HG03103 (cell line): ENCODE measurements around the gene GTF2H4.
"Not testable (repeated sequence)": the region's sequence is repeated elsewhere in the genome, so short reads cannot be mapped to it uniquely, and the experiment has no call there.

Experiments used
- ATAC-seq: cut with Tn5 transposase; IDR thresholded peaks from one replicate; pipeline ENCODE4 v1.9.1; 2021; ENCODE audit warnings: low read depth; ENCODE audit not compliant: unreplicated experiment

The GTF2H4 gene

GRCh38 chr6:30893666-30894065 lies 14.3 kb upstream of the GTF2H4 start:
- ATAC-seq: no peak

GRCh38 chr6:30894381-30894780 lies 13.6 kb upstream of the GTF2H4 start:
- ATAC-seq: no peak

GRCh38 chr6:30894935-30895334 lies 13.1 kb upstream of the GTF2H4 start:
- ATAC-seq: no peak

- ATAC-seq: no peak
These were observed 12.7 kb upstream of the GTF2H4 start for GRCh38 chr6:30895343-30895742.

GRCh38 chr6:30896541-30896940 lies 11.5 kb upstream of the GTF2H4 start:
- ATAC-seq: no peak

GRCh38 chr6:30897882-30898281 lies 10.1 kb upstream of the GTF2H4 start:
- ATAC-seq: no peak

GRCh38 chr6:30898750-30899360 lies 9.2 kb upstream of the GTF2H4 start:
- no peak for ATAC-seq

- no peak for ATAC-seq
These were observed 7.1 kb upstream of the GTF2H4 start for GRCh38 chr6:30900863-30901417.

- no peak for ATAC-seq
These were observed 6.6 kb upstream of the GTF2H4 start for GRCh38 chr6:30901436-30901835.

GRCh38 chr6:30902196-30902595 lies 5.8 kb upstream of the GTF2H4 start:
- not testable (repeated sequence) for ATAC-seq

GRCh38 chr6:30902709-30903108 lies 5.3 kb upstream of the GTF2H4 start:
- ATAC-seq: no peak

- no peak for ATAC-seq
These were observed 4.8 kb upstream of the GTF2H4 start for GRCh38 chr6:30903236-30903635.

- ATAC-seq: not testable (repeated sequence)
These were observed 683 bp upstream of the GTF2H4 start for GRCh38 chr6:30907290-30907757.

- no peak for ATAC-seq
These were observed 693 bp downstream of the GTF2H4 start for GRCh38 chr6:30908700-30909099.

GRCh38 chr6:30910473-30910872 lies 2.5 kb downstream of the GTF2H4 start:
- not testable (repeated sequence) for ATAC-seq

GRCh38 chr6:30912746-30913520 lies 4.9 kb downstream of the GTF2H4 start:
- ATAC-seq: no peak

GRCh38 chr6:30913721-30914075 lies 5.7 kb downstream of the GTF2H4 start:
- no peak for ATAC-seq

GRCh38 chr6:30914076-30914853 lies 6.3 kb downstream of the GTF2H4 start, which contains the start of gene VARS2:
TSS of gene VARS2 (plus strand) at chr6:30914238. CDS start at chr6:30914837, 599 bp downstream.
- peak; percentile 82 for ATAC-seq

GRCh38 chr6:30914854-30915590 lies 7.0 kb downstream of the GTF2H4 start:
- no peak for ATAC-seq

GRCh38 chr6:30915591-30915946 lies 7.6 kb downstream of the GTF2H4 start:
- no peak for ATAC-seq
